Kidney glomerular epithelial cell (primary cell): ENCODE results near the gene KNDC1.

Experiments used
- DNase-seq: peaks from one replicate; lab custom pipeline; 2025; lab: John Stamatoyannopoulos, UW

KNDC1 gene

GRCh38 chr10:133241501-133242205, 81.6 kb downstream of the KNDC1 start:
- DNase-seq: no peak

DNA sequence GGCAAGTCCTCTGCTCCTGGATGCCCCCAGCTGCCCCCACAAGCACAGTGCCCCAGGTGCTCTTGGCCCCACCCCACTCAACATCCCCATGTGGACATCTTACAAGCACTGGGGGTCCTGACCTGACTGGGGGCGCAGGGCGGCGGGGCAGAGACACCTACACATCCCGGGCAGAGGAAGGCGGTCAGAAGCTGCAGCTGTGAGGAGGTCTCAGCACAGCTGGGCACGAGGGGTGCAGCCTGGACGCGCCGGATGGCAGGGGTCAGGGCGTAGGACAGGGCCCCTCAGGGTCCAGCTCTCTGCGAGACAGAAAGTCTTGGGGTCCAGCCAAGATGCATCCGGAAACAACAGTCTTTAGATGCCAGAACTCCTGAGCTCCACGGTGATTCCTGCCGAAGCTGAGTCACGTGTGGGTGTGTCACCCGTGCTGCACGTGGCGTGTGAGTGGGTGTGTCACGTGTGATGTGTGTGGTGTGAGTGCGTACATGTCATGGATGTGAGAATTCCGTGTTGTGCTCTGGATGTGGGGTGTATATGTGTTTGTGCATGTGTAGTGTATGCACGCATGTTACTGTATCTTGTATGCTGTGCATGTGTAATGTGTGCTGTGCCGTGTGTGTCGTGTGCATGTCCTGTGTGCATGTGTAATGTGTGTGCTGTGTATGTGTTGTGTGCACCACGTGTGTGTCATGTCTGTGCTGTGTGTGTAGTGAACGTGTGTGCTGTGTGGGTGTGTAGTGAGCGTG, 82.8 kb downstream of the KNDC1 start:
- no peak for DNase-seq

DNA sequence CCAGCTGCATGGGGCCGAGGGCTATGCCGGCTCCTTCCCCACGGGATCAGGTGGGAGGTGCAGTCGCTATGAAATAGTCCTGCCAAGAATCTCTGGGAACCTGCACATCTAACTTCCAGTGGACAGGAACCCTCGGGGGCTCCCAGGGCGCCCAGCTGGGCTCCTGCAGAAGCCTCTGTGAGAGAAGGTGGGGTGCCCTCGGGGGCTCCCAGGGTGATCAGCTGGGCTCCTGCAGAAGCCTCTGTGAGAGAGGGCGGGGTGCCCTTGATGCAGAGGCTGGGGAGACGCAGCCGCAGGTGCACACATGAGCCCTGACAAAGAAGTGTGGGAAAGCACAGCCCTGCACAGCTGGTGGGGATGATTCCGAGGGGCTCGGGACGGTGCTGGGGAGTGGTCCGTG, 83.6 kb downstream of the KNDC1 start:
- no peak for DNase-seq

GRCh38 chr10:133245439-133246235, 85.6 kb downstream of the KNDC1 start:
- no peak for DNase-seq

DNA sequence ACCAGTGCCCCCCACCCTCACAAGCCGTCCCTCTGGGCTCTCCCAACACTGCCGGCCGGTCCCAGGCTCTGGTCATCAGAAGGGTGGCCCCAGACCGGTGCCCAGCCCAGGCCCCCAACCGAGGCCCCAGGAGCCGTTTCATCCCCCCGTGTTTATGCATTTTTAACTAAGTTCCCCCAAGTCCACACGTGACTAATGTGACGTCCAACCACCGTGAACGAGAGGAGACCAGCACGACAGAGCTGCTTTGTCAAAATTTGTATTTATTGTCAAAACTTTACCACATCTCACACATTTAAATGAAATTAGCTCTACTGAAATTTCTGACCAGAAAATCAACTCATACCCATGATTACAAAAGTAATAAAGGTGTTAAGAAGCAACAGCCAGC, 86.2 kb downstream of the KNDC1 start:
- DNase-seq: no peak

- DNase-seq: no peak
Measured at GRCh38 chr10:133247681-133248333, 87.8 kb downstream of the KNDC1 start.

DNA sequence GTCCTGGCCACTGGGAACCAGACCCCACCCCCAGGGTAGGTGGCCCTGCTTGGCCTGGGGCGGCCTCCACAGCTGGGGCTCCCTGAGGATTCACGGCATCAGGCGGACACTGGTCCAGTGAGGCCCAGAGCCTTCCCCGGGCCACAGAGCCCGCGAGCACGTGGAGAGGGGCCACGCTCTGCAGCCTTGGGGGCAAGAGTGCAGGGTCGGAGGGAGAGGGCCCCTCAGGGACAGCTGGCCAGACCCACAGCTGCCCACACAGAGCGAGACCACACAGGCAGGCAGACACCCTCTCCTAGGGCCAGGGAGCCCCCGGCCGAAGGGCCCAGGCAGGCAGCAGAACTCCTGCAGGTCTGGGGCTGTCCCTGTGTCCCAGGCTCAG, 88.3 kb downstream of the KNDC1 start:
- no peak for DNase-seq

GRCh38 chr10:133249094-133249780, 89.2 kb downstream of the KNDC1 start:
- DNase-seq: no peak

DNA sequence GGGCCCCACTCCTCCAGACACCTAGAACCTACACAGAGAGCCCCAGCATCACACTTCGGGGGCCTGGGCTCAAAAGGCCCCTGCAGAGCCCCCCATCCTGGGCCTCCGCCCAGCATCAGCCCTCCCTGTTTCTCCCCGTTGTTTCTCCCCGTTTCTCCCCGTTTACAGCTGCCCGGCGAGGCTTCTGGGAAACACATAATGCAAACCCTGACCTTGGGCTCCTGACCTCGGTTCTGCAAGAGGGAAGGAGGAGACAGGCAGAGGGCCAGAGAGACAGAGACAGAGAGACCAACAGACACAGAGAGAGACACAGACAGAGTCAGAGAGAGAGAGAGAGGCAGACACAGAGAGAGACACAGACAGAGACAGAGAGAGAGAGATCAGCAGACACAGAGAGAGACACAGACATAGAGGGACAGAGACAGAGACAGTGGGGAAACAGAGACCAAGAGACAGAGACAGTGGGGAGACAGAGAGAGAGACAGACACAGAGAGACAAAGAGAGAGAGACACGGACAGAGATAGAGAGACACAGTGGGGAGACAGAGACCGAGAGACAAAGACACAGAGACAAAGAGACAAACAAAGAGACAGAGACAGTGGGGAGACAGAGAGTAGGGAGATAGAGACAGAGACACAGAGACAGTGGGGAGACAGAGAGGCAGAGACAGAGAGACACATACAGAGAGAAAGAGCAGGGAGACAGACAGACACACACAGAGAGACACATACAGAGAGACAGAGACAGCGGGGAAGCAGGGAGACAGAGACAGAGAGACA, 90.1 kb downstream of the KNDC1 start:
- DNase-seq: no peak

GRCh38 chr10:133251388-133252222, 91.6 kb downstream of the KNDC1 start:
- no peak for DNase-seq

GRCh38 chr10:133252223-133252552, 92.2 kb downstream of the KNDC1 start:
- no peak for DNase-seq

DNA sequence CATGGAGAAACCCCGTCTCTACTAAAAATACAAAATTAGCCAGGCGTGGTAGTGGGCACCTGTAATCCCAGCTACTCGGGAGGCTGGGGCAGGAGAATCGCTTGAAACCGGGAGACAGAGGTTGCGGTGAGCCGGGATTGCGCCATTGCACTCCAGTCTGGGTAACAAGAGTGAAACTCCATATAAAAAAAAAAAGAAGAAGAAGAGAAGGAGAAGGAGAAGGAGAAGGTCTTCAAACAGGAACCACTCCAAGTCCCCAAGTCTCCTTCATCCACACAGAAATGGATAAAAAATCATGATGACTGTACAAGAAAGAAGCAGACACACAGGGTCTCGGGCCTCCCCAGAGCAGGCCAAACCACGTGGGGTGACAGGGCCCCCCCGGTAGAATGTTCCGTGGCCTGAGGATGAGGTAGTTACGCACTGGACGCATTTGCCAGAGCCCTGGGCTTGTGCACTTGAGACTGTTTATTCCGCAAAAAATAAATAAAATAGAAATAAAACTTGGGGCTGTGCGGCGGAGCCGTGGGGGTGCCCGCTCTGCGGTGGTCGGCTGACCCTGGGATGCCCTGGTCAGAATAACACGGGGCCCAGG, 93.4 kb downstream of the KNDC1 start:
- no peak for DNase-seq

GRCh38 chr10:133254421-133255120, 94.6 kb downstream of the KNDC1 start:
- no peak for DNase-seq

DNA sequence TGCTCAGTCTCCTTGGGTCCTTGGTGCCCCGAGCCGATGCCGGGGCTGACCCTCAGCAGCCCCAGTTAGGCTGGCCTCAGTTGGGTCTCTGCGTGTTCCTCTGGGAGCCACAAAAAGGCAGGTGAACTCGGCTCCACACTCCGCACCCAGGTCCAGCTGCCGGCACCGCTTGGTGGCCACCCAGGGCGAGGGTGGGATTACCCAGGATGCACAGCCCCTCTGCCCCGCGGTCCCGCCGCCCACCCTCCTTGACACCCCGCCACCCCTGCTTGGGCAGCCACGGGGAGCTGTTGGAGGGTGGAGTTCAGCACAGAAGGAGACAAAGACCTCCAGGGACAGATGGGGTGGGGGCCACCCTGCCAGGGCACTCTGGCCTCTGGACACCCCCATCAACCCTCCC, 95.3 kb downstream of the KNDC1 start:
- no peak for DNase-seq

GRCh38 chr10:133257489-133258065, 97.6 kb downstream of the KNDC1 start:
- DNase-seq: peak; percentile 44

GRCh38 chr10:133258066-133258817, 98.2 kb downstream of the KNDC1 start:
- DNase-seq: no peak

GRCh38 chr10:133258818-133259601, 99.0 kb downstream of the KNDC1 start:
- peak; percentile 83 for DNase-seq
